SW480 (cell line): ENCODE data around the gene TRIM69.
"Not testable (repeated sequence)": the region's sequence is repeated elsewhere in the genome, so short reads cannot be mapped to it uniquely, and the experiment has no call there.

Source experiments
- DNase-seq: peaks from one replicate; pipeline ENCODE4 v3.0.0-alpha.2; 2016; ENCODE audit warnings: low spot score

TRIM69 gene

DNA sequence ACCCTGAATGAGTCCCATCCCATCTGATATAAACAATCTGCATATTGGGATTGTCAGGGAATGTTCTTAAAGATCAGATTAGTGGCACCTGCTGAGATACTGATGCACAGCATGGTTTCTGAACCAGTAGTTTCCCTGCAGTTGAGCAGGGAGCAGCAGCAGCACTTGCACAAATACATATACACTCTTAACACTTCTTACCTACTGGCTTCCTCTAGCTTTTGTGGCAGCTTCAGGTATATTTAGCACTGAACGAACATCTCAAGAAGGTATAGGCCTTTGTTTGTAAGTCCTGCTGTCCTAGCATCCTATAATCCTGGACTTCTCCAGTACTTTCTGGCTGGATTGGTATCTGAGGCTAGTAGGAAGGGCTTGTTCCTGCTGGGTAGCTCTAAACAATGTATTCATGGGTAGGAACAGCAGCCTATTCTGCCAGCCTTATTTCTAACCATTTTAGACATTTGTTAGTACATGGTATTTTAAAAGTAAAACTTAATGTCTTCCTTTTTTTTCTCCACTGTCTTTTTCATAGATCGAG lies 20.5 kb upstream of the TRIM69 start:
- no peak for DNase-seq

- no peak for DNase-seq
These were observed 19.2 kb upstream of the TRIM69 start for GRCh38 chr15:44716983-44717602.

- no peak for DNase-seq
These were observed 18.0 kb upstream of the TRIM69 start for GRCh38 chr15:44718180-44718926.

DNA sequence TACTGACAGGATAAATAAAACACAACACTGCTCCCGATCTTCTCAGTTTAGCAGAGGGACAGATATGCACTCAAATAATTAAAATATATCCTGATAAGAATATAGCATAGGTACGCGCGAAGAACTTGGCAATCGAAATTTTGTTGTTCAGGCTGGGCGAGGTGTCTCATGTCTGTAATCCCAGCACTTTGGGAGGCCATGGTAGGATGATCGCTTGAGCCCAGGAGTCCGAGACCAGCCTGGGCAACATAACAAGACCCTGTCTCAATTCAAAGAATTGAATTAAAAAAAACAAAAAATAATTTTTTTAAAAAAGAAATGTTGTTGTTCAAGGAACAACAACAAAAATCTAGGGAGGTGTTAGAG lies 17.4 kb upstream of the TRIM69 start:
- no peak for DNase-seq

DNA sequence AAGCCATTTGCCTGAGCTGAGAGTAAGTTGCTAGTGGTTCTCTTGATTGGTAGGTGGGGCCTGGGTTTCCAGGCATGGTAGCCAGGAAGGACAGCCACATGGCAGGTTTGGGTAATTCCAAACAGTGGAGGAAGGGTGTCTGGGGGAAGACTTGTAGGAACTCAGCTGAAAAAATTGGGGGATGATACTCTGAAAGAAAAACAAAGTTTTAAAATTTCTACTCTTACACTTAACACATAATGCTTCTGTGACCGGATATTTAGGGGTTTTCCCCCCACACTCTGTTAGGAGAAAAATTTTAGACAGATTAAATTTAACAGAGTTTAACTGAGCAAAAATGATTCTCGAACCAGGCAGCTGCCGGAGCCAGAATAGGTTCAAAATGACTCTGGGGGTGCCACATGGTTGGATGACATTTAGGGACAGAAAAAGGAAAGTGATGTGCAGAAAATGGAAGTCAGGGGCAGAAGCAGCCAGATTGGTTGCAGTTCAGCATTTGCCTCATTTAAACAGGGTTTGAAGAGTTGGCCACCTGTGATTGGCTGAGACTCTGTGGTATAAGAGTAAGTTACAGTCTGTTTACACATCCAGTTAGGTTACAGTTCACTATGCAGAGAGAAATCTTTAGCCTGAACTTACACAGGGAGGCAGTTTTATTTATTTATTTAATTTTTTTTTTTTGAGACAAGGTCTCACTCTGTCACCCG lies 16.9 kb upstream of the TRIM69 start:
- DNase-seq: no peak

DNA sequence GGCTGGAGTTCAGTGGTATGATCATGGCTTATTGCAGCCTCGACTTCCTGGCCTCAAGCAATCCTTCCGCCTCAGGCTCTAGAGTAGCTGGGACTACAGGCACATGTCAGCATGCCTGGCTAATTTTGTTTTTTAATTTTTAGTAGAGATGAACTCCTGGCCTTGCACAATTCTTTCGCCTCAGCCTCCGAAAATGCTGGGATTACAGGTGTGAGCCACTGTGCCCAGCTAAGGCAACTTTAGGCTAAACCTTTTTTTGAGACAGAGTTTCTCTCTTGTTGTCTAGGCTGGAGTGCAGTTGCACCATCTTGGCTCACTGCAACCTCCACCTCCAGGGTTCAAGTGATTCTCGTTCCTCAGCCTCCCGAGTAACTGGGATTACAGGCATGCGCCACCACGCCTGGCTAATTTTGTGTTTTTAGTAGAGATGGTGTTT lies 16.3 kb upstream of the TRIM69 start:
- DNase-seq: not testable (repeated sequence)

GRCh38 chr15:44720460-44721176 lies 15.7 kb upstream of the TRIM69 start:
- DNase-seq: no peak

- DNase-seq: no peak
These were observed 14.3 kb upstream of the TRIM69 start for GRCh38 chr15:44722011-44722410.

- DNase-seq: no peak
These were observed 10.2 kb upstream of the TRIM69 start for GRCh38 chr15:44726136-44726535.

DNA sequence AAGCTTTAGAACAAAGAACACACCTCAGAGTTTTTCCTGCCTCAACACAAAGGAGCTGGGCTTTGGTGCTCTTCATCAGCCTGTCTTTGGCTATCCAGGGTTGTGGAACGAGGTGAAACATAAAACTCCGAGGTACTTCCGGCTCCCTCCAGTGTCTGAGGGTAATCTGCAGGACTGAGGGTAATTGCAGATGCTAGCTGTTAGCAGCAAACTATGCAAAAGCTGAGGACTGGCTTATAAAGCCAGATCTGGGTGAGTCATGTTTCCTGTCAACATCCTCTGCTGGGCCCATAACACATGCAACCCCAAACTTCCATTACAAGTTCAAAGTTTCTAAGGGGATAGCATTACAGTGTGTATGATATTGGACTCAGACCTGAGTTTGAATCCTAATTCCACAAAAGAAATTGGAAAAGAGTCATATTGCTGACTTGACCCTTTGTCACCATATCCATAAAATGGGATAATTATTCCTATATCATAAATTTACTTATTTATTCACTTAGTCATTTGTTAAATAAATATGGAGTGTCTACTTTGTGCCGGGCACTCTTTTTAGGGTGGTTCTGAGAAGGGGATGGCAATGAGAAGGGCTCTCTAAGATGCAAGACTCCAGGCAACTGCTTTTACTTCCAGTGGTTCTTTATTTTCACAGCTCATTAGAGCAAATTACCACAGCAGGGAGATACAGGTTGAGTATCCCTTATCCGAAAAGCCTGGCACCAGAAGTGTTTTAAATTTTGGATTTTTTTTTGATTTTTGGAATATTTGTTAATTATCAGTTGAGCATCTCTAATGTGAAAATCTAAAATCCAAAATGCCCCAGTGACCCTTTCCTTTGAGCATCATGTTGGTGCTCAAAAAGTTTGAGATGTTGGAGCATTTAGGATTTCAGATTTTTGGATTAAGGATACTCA lies 9.5 kb upstream of the TRIM69 start:
- DNase-seq: peak; percentile 84

- DNase-seq: no peak
These were observed 8.7 kb upstream of the TRIM69 start for GRCh38 chr15:44727485-44728231.

GRCh38 chr15:44728232-44728575 lies 8.1 kb upstream of the TRIM69 start:
- not testable (repeated sequence) for DNase-seq

GRCh38 chr15:44728576-44729407 lies 7.5 kb upstream of the TRIM69 start:
- DNase-seq: peak; percentile 96

GRCh38 chr15:44729408-44730127 lies 6.8 kb upstream of the TRIM69 start:
- DNase-seq: no peak

DNA sequence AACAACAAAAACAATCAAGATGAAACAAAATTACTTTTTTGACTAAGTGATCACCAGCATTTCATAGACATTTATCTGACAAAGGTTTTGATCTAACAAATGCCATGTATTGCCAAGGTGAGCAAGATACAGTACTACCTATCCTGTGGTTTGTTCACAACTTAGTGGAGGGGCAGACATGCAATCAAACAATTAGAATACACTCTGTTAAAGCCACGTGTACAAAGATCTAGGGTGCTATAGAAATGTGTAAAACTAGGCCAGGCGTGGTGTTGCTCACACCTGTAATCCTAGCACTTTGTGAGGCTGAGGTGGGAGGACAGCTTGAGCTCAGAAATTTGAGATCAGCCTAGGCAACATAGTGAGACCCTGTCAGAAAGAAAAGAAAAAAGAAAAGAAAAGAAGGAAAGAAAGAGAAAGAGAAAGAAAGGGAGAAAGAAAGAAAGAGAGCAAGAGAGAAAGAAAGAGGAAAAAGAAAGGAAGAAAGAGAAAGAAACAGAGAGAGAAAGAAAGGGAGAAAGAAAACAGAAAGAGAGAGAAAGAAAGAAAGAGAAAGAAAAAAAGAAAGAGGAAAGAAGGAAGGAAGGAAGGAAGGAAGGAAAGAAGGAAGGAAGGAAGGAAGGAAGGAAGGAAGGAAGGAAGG lies 1.4 kb upstream of the TRIM69 start:
- DNase-seq: no peak

GRCh38 chr15:44735482-44736180 lies 697 bp upstream of the TRIM69 start:
- DNase-seq: no peak

DNA sequence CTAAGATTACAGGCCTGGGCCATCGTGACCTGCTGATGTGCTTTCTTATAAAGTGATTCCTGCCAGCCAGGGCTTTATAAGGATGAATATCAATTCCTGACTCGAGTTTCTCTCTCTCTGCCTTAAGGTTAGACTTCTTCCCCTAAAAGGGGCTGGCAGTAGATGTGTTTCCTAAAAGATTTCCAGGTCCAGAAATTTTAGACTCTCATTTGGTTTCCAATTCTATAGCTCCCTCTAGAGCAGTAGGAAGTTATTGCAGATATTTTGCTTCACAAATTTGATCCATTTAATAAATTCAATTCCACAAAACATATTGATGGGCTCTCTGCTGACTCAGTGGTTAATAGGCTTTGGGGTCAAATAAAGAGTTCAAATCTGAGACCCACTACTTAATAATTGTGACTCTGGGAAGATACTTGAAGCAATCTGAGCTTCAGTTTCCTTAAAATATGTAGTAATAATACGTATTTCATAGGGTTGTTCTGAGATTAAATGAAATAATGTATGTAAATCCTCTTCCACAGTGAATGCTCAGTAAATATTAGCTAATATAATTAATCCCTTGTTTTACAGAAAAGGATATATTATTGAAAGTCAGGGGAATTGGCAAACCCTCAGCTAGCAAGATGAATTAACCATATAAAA lies 2.1 kb downstream of the TRIM69 start:
- peak; percentile 19 for DNase-seq
